Esophagus squamous epithelium (tissue), 4 donors: ENCODE results near the gene RAPGEFL1.

Source experiments
- POLR2A ChIP-seq, 4 donors: fragments of 450-650 bp; IDR thresholded peaks; one replicate each; pipeline ENCODE4 v1.6.1; 2017; ENCODE audit warnings: antibody characterized with exemption in 4 of 4, mild to moderate bottlenecking in 4 of 4, moderate library complexity in 3 of 4
- TF ChIP-seq, protein P1 (sequence below), 6 experiments: fragments of 450-650 bp in 4 of 6; fragments of 200-600 bp in 2 of 6; sonication (generic) in 2 of 6; IDR thresholded peaks; one replicate each; pipeline ENCODE4 v1.5.1; 2016 to 2019; ENCODE audit warnings: antibody characterized with exemption in 6 of 6, mild to moderate bottlenecking in 4 of 6, moderate library complexity in 4 of 6

GRCh38 chr17:40218006-40218739, 40.9 kb downstream of the RAPGEFL1 start:
- TF ChIP-seq, protein P1, sequence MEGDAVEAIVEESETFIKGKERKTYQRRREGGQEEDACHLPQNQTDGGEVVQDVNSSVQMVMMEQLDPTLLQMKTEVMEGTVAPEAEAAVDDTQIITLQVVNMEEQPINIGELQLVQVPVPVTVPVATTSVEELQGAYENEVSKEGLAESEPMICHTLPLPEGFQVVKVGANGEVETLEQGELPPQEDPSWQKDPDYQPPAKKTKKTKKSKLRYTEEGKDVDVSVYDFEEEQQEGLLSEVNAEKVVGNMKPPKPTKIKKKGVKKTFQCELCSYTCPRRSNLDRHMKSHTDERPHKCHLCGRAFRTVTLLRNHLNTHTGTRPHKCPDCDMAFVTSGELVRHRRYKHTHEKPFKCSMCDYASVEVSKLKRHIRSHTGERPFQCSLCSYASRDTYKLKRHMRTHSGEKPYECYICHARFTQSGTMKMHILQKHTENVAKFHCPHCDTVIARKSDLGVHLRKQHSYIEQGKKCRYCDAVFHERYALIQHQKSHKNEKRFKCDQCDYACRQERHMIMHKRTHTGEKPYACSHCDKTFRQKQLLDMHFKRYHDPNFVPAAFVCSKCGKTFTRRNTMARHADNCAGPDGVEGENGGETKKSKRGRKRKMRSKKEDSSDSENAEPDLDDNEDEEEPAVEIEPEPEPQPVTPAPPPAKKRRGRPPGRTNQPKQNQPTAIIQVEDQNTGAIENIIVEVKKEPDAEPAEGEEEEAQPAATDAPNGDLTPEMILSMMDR (IDR thresholded peaks at IDR 0.05): no peak
- no peak for TF ChIP-seq POLR2A (IDR thresholded peaks at IDR 0.05)
